Smooth muscle cell (in vitro differentiated cells): ENCODE measurements around the gene ASPG. TPM values are rescaled to one million over a fixed set of nuclear protein-coding genes. Genes with fewer than 3 reads are reported as not detected.

Experiments
- DNase-seq: peaks from one replicate; lab custom pipeline; 2025; ENCODE audit not compliant: unreplicated experiment; lab: John Stamatoyannopoulos, UW
- H2AFZ ChIP-seq: fragments of 200-600 bp; sonication (generic); 2 replicates; pipeline ENCODE4 v1.6.0; 2016; ENCODE audit warnings: antibody characterized with exemption, low read depth, mild to moderate bottlenecking
- H3F3A ChIP-seq: fragments of 200-600 bp; sonication (generic); 2 replicates; pipeline ENCODE4 v1.6.0; 2017; ENCODE audit warnings: antibody characterized with exemption, low read depth
- H3K27ac ChIP-seq: fragments of 200-600 bp; sonication (generic); 2 replicates; pipeline ENCODE4 v1.5.1; 2016; ENCODE audit warnings: low read depth, mild to moderate bottlenecking
- H3K27me3 ChIP-seq: fragments of 200-600 bp; sonication (generic); 2 replicates; pipeline ENCODE4 v1.6.1; 2016; ENCODE audit warnings: low read depth, mild to moderate bottlenecking
- H3K36me3 ChIP-seq: fragments of 200-600 bp; sonication (generic); 2 replicates; pipeline ENCODE4 v1.5.1; 2016; ENCODE audit warnings: low read depth
- H3K4me1 ChIP-seq: fragments of 200-600 bp; sonication (generic); 2 replicates; pipeline ENCODE4 v1.5.1; 2016; ENCODE audit warnings: low read depth
- H3K4me2 ChIP-seq: fragments of 200-600 bp; sonication (generic); 2 replicates; pipeline ENCODE4 v1.6.0; 2016; ENCODE audit warnings: mild to moderate bottlenecking
- H3K4me3 ChIP-seq: fragments of 200-600 bp; sonication (generic); 2 replicates; pipeline ENCODE4 v1.5.1; 2016; ENCODE audit warnings: mild to moderate bottlenecking
- H3K79me2 ChIP-seq: fragments of 200-600 bp; sonication (generic); 2 replicates; pipeline ENCODE4 v1.6.0; 2016; ENCODE audit warnings: low read depth, mild to moderate bottlenecking
- H3K9ac ChIP-seq: fragments of 200-600 bp; sonication (generic); 2 replicates; pipeline ENCODE4 v1.6.0; 2016; ENCODE audit warnings: low read depth
- H3K9me3 ChIP-seq: fragments of 200-600 bp; sonication (generic); replicated peaks from 2 replicates; pipeline ENCODE4 v1.5.1; 2016; ENCODE audit warnings: low read depth
- H4K20me1 ChIP-seq: fragments of 200-600 bp; sonication (generic); 2 replicates; pipeline ENCODE4 v1.6.0; 2016; ENCODE audit warnings: low read depth
- CTCF ChIP-seq: fragments of 200-600 bp; sonication (generic); IDR thresholded peaks from 2 replicates; pipeline ENCODE4 v1.5.1; 2017; ENCODE audit warnings: borderline replicate concordance, mild to moderate bottlenecking, antibody characterized with exemption; ENCODE audit not compliant: insufficient read depth, poor library complexity, severe bottlenecking
- WGBS: methylation state at CpG from one replicate; pipeline ENCODE4 v1.1.7; 2016; ENCODE audit warnings: low lambda C conversion rate; 5-methylcytosine and 5-hydroxymethylcytosine counted together
- polyA plus RNA-seq: library from polyadenylated mRNA; unstranded; fragments of >200 nt; fragmentation: Nextera tagmentation; extraction: Ambion mirVana; gene quantifications from 2 replicates; pipeline ENCODE4 v1.2.1, GENCODE V29; 2016
- total RNA-seq: library from RNA; depleted of rRNA; stranded (reverse); fragments of >200 nt; gene quantifications from 2 replicates; pipeline ENCODE4 v1.2.3, GENCODE V29; 2014

The ASPG gene
- 0.18 and 0.49 TPM in 2 replicates for total RNA-seq
- polyA plus RNA-seq: 0.47 and 1.2 TPM in 2 replicates

GRCh38 chr14:104085032-104085888, at the start of gene ASPG:
Gene ASPG, plus strand, starts transcription at chr14:104085700. Its CDS starts 71 bp downstream, at chr14:104085771.
- H3K4me1 ChIP-seq: peaks cover 3% of the 10 kb centered on the region
- H3K27ac ChIP-seq: no peak within 1 kb of the TSS
- no peaks in the 10 kb centered on the region for H3F3A ChIP-seq
- no peaks in the 10 kb centered on the region for H3K27me3 ChIP-seq
- DNase-seq: no peak
- H3K4me2 ChIP-seq: peak within 1 kb of the TSS; percentile 82
- no peaks in the 10 kb centered on the region for H3K9me3 ChIP-seq
- H3K9ac ChIP-seq: no peak within 1 kb of the TSS
- H3K4me3 ChIP-seq: peak within 1 kb of the TSS; percentile 46
- H3K79me2 ChIP-seq: no peaks in the 10 kb centered on the region
- no peaks in the 10 kb centered on the region for H3K36me3 ChIP-seq
- TF ChIP-seq CTCF: no peak
- WGBS: 23% methylated on average over 41 of the region's 70 CpGs
- H4K20me1 ChIP-seq: no peaks in the 10 kb centered on the region
- H2AFZ ChIP-seq: peak within 1 kb of the TSS; percentile 54

- Histone ChIP-seq H3K36me3 (no peaks in the 10 kb centered on the region), H4K20me1 (no peaks in the 10 kb centered on the region), H2AFZ (no peak overlapping the region), H3K79me2 (no peaks in the 10 kb centered on the region), H3K27me3 (peaks cover 7% of the 10 kb centered on the region), H3K9ac (no peak overlapping the region), H3K27ac (no peak overlapping the region), H3K4me2 (no peak overlapping the region), H3F3A (no peaks in the 10 kb centered on the region), H3K4me3 (no peak overlapping the region), H3K4me1 (no peaks in the 10 kb centered on the region), H3K9me3 (no peaks in the 10 kb centered on the region)
- WGBS: 70% methylated on average over 7 of the region's 7 CpGs
- no peak for DNase-seq
- no peak for TF ChIP-seq CTCF
These were observed 49.3 kb upstream of the ASPG start for GRCh38 chr14:104036212-104036611.

- Histone ChIP-seq H3K4me3 (no peak overlapping the region), H3K36me3 (no peaks in the 10 kb centered on the region), H3K9me3 (no peaks in the 10 kb centered on the region), H4K20me1 (no peaks in the 10 kb centered on the region), H3K27ac (no peak overlapping the region), H3K4me2 (no peak overlapping the region), H2AFZ (no peak overlapping the region), H3K4me1 (no peaks in the 10 kb centered on the region), H3F3A (no peaks in the 10 kb centered on the region), H3K79me2 (no peaks in the 10 kb centered on the region), H3K27me3 (peaks cover 7% of the 10 kb centered on the region), H3K9ac (no peak overlapping the region)
- TF ChIP-seq CTCF: no peak
- WGBS: 76% methylated on average over 14 of the region's 14 CpGs
- DNase-seq: no peak
These were observed 48.4 kb upstream of the ASPG start for GRCh38 chr14:104037074-104037473.
